ENCODE data around the gene MLKL.

The MLKL gene

GRCh38 chr16:74718741-74719610 lies 18.3 kb upstream of the MLKL start:
- TF ChIP-seq CTCF (IDR thresholded peaks at IDR 0.05; ENCODE audit: control insufficient read depth, insufficient read depth, low read depth, low read length, missing control alignments): no peak
- no peak overlapping the region for H3K4me3 ChIP-seq (ENCODE audit: control insufficient read depth, low read depth, low read length)
- DNase-seq (ENCODE audit: low read depth): no peak

- TF ChIP-seq CTCF (IDR thresholded peaks at IDR 0.05; ENCODE audit: control insufficient read depth, insufficient read depth, low read depth, low read length, missing control alignments): no peak
- no peak for DNase-seq (ENCODE audit: low read depth)
- H3K4me3 ChIP-seq (ENCODE audit: control insufficient read depth, low read depth, low read length): no peak overlapping the region
Measured at GRCh38 chr16:74718140-74718539, 17.5 kb upstream of the MLKL start.

GRCh38 chr16:74717367-74717766 lies 16.7 kb upstream of the MLKL start:
- DNase-seq (ENCODE audit: low read depth): no peak
- TF ChIP-seq CTCF (IDR thresholded peaks at IDR 0.05; ENCODE audit: control insufficient read depth, insufficient read depth, low read depth, low read length, missing control alignments): no peak

GRCh38 chr16:74716355-74716754 lies 15.7 kb upstream of the MLKL start:
- H3K4me3 ChIP-seq (ENCODE audit: control insufficient read depth, low read depth, low read length): no peak overlapping the region
- TF ChIP-seq CTCF (IDR thresholded peaks at IDR 0.05; ENCODE audit: control insufficient read depth, insufficient read depth, low read depth, low read length, missing control alignments): no peak
- DNase-seq (ENCODE audit: low read depth): no peak

More at GRCh38 chr16:74717367-74717766, 16.7 kb upstream of the MLKL start:
- H3K4me3 ChIP-seq (ENCODE audit: control insufficient read depth, low read depth, low read length): no peak overlapping the region

GRCh38 chr16:74713876-74714275 lies 13.2 kb upstream of the MLKL start:
- H3K4me3 ChIP-seq (ENCODE audit: control insufficient read depth, low read depth, low read length): no peak overlapping the region
- no peak for TF ChIP-seq CTCF (IDR thresholded peaks at IDR 0.05; ENCODE audit: control insufficient read depth, insufficient read depth, low read depth, low read length, missing control alignments)

GRCh38 chr16:74713325-74713724 lies 12.7 kb upstream of the MLKL start:
- H3K4me3 ChIP-seq (ENCODE audit: control insufficient read depth, low read depth, low read length): no peak overlapping the region
- DNase-seq (ENCODE audit: low read depth): no peak
- TF ChIP-seq CTCF (IDR thresholded peaks at IDR 0.05; ENCODE audit: control insufficient read depth, insufficient read depth, low read depth, low read length, missing control alignments): no peak

More at GRCh38 chr16:74713876-74714275, 13.2 kb upstream of the MLKL start:
- no peak for DNase-seq (ENCODE audit: low read depth)

All from AG09309 (cell line).